RWPE1 (cell line): Measurements from ENCODE around the gene FCSK.
"Not testable (repeated sequence)": the region's sequence is repeated elsewhere in the genome, so short reads cannot be mapped to it uniquely, and the experiment has no call there.

Source experiments
- CTCF ChIA-PET: fragments of 350-600 bp; sonication (Branson Sonifier 250); formaldehyde crosslinking; extraction: SDS; loops from one replicate; lab custom pipeline; 2021; lab: Yijun Ruan, JAX
- POLR2A ChIA-PET: fragments of 400-600 bp; formaldehyde crosslinking; extraction: SDS; loops from one replicate; lab custom pipeline; 2020; ENCODE audit warnings: antibody characterized with exemption; ENCODE audit not compliant: low non-redundant PET; lab: Yijun Ruan, JAX
- DNase-seq: peaks from one replicate; pipeline ENCODE4 v3.0.0; 2012; ENCODE audit warnings: low spot score
- H3K27ac ChIP-seq: fragments of 450-650 bp; 2 replicates; pipeline ENCODE4 v1.5.1; 2017
- CTCF ChIP-seq: fragments of 450-650 bp; conservative IDR thresholded peaks from 2 replicates; pipeline ENCODE4 v1.5.1; 2017; ENCODE audit warnings: low read depth, mild to moderate bottlenecking

Gene FCSK

GRCh38 chr16:70441406-70441990 lies 12.9 kb upstream of the FCSK start:
- TF ChIP-seq CTCF, result no peak
- POLR2A ChIA-PET, result no interaction called here
- H3K27ac ChIP-seq, result no peak overlapping the region
- CTCF ChIA-PET, result interaction anchor here (1.4 kb wide), 1 partner anchor 30 kb away, joined by 3 read pairs; no protein-coding TSS in a partner anchor
- DNase-seq, result no peak

- POLR2A ChIA-PET, result interaction anchor here (0.6 kb wide), 1 partner anchor 32 kb away, joined by 3 read pairs; no protein-coding TSS in a partner anchor
- no peak for DNase-seq
- CTCF ChIA-PET, result no interaction called here
- no peak for TF ChIP-seq CTCF
- H3K27ac ChIP-seq, result no peak overlapping the region
Measured at GRCh38 chr16:70442344-70442743, 12.1 kb upstream of the FCSK start.

- H3K27ac ChIP-seq, result no peak overlapping the region
- no peak for DNase-seq
- CTCF ChIA-PET, result interaction anchor here (0.6 kb wide), 1 partner anchor 67 kb away, joined by 7 read pairs; no protein-coding TSS in a partner anchor
- TF ChIP-seq CTCF, result no peak
- POLR2A ChIA-PET, result no interaction called here
Measured at GRCh38 chr16:70444249-70445063, 9.9 kb upstream of the FCSK start.

- no peak for TF ChIP-seq CTCF
- H3K27ac ChIP-seq, result no peak overlapping the region
- ChIA-PET CTCF (no interaction called here), POLR2A (no interaction called here)
- DNase-seq, result no peak
Measured at GRCh38 chr16:70448075-70448474, 6.3 kb upstream of the FCSK start.

- POLR2A ChIA-PET, CTCF ChIA-PET, H3K27ac ChIP-seq, DNase-seq: not testable (repeated sequence)
Measured at GRCh38 chr16:70450142-70451003, 4.0 kb upstream of the FCSK start.

GRCh38 chr16:70451004-70451340 lies 3.4 kb upstream of the FCSK start:
- POLR2A ChIA-PET, H3K27ac ChIP-seq, CTCF ChIA-PET, DNase-seq: not testable (repeated sequence)

GRCh38 chr16:70453117-70453891 lies 1.1 kb upstream of the FCSK start:
- ChIA-PET CTCF (no interaction called here), POLR2A (interaction anchor here (0.6 to 1.0 kb wide), 3 partner anchors 14 to 17 kb away, joined by 4 to 7 read pairs (median 5); partner anchors contain the start of gene ST3GAL2)
- TF ChIP-seq CTCF, result no peak
- H3K27ac ChIP-seq, result no peak overlapping the region
- no peak for DNase-seq
